Measurements from ENCODE around the gene KAT6B.

GRCh38 chr10:74839708-74840107 lies 13.3 kb downstream of the KAT6B start:
- no peak for TF ChIP-seq CTCF (IDR thresholded peaks at IDR 0.05; ENCODE audit: poor library complexity, severe bottlenecking)
- TF ChIP-seq POLR2AphosphoS5 (IDR thresholded peaks at IDR 0.05), result no peak
- no peak for TF ChIP-seq EZH2 (IDR thresholded peaks at IDR 0.05; ENCODE audit: borderline replicate concordance, insufficient read depth, low read length, poor library complexity, severe bottlenecking)
- no peak for TF ChIP-seq REST (IDR thresholded peaks at IDR 0.05; ENCODE audit: borderline replicate concordance)
